Thoracic aorta (tissue), 2 donors: ENCODE measurements around the gene CEP128. TPM values are rescaled to one million over a fixed set of nuclear protein-coding genes. Genes with fewer than 3 reads are reported as not detected.

ENCODE experiments used
- ATAC-seq: fragments of 150-250 bp; one replicate; pipeline ENCODE4 v1.8.0; 2017; ENCODE audit warnings: low read depth; ENCODE audit not compliant: insufficient number of reproducible peaks, low FRiP score
- DNase-seq: peaks from one replicate; pipeline ENCODE4 v3.0.0-alpha.2; 2020; ENCODE audit warnings: low spot score
- H3K27ac ChIP-seq, 2 donors: fragments of 200-600 bp; sonication (generic); 1 replicate in 1 of 2; 2 replicates in 1 of 2; pipeline ENCODE4 v1.5.1; 2016; ENCODE audit warnings: mild to moderate bottlenecking in 2 of 2, moderate library complexity in 2 of 2
- H3K27me3 ChIP-seq: fragments of 200-600 bp; sonication (generic); replicated peaks from 2 replicates; pipeline ENCODE4 v1.6.0; 2016; ENCODE audit warnings: mild to moderate bottlenecking; ENCODE audit not compliant: insufficient read depth
- H3K36me3 ChIP-seq: fragments of 200-600 bp; sonication (generic); one replicate; pipeline ENCODE4 v1.5.1; 2016
- H3K4me1 ChIP-seq, 2 donors: fragments of 200-600 bp; sonication (generic); 1 replicate in 1 of 2; 2 replicates in 1 of 2; pipeline versions ENCODE4 v1.5.1 to v1.6.0; 2016; ENCODE audit warnings: low read depth in 2 of 2, mild to moderate bottlenecking in 1 of 2; ENCODE audit not compliant: control insufficient read depth in 1 of 2
- H3K4me3 ChIP-seq: fragments of 200-600 bp; sonication (generic); 2 replicates; pipeline ENCODE4 v1.5.1; 2016; ENCODE audit warnings: mild to moderate bottlenecking
- H3K9me3 ChIP-seq: fragments of 200-600 bp; sonication (generic); 2 replicates; pipeline ENCODE4 v1.5.1; 2016
- CTCF ChIP-seq: fragments of 200-600 bp; sonication (generic); IDR thresholded peaks from one replicate; pipeline ENCODE4 v1.5.1; 2019; ENCODE audit warnings: antibody characterized with exemption
- total RNA-seq, 2 donors: library from RNA; depleted of rRNA; stranded (reverse); fragments of >200 nt; gene quantifications; one replicate each; pipeline versions ENCODE4 v1.1.0 to v1.2.3, GENCODE V29; 2016

The CEP128 gene
- total RNA-seq, 2 donors from 2014 or later: 2.1 to 4.7 TPM

DNA sequence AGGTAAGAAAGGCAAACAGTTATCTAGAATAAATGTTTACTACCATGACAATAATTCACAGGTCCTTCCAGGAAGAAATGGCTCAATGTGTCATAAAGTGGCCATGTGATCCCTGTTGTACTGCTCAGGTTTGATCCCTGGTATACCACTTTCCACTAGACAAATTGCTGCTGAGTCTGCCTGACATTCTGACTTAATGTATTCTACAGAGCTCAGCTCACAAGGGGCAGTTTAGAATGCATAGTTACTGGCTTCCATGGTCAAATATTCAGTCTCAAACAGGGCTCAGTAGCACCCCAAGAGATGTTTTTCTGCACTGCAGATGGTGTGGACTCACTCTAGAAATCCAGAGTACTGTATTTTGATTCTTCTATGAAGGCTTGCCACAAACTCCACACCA, 35.7 kb upstream of the CEP128 start:
- Histone ChIP-seq H3K9me3 (no peaks in the 10 kb centered on the region), H3K4me1 (peaks cover 5 to 31% of the 10 kb centered on the region in 2 donors), H3K27ac (no peak overlapping the region), H3K4me3 (no peak overlapping the region), H3K36me3 (no peaks in the 10 kb centered on the region), H3K27me3 (no peaks in the 10 kb centered on the region)
- no peak for DNase-seq
- no peak for ATAC-seq
- TF ChIP-seq CTCF: no peak

DNA sequence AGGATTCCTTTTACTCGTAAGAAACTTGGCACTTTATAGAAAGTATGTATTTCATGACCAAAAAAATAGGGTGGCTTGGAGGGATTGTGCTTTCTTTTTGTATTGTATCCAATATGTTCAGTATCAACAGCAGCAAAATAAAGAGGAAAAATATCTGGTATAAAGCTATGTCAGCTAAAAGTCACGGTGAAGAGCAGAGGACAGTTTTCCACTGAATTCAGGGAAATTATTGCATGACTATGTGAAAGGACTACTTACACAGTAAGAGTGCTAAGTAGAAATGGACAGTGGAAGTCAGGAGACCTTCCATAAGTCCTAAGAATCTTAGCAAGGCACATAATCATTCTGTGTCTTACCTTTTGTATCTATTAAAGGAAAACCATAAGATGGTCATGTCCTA, 33.1 kb upstream of the CEP128 start:
- Histone ChIP-seq H3K4me3 (no peak overlapping the region), H3K36me3 (no peaks in the 10 kb centered on the region), H3K9me3 (no peaks in the 10 kb centered on the region), H3K4me1 (peaks cover 0 to 11% of the 10 kb centered on the region in 2 donors), H3K27me3 (no peaks in the 10 kb centered on the region), H3K27ac (no peak overlapping the region)
- TF ChIP-seq CTCF: no peak
- DNase-seq (no peak), ATAC-seq (no peak)

DNA sequence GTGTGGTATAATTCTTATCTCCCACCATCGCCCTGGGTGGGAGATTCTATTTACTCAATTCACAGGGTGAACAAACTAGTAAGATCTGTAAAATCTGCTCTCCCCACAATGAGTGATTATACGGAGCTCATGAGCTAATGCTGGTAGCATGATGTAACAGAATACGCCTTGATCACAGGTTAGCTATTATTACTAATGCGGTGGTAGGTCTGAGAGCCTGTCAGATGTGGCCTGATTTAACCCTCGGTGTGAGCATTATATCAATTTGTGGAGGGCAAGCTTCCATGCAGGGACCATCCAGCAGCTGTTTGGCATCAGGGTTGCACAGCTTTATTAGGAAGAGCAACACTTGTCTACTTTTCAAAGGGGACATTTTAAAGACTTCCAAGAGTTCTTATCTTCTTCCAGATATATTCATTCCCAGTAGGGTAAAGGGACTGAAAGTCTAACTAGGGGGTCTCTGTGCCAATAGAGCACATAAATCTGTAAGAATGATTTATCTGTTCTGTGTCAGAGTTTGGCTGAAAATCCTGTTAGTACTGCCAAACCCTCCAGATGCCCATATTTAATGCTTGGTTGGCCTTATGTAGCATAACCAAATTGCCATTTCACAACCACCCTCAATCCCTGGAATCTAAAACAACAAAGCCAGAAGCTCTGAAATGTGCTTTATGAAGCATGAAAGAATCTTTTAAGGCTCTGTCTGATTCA, 32.5 kb upstream of the CEP128 start:
- Histone ChIP-seq H3K4me3 (no peak overlapping the region), H3K9me3 (no peaks in the 10 kb centered on the region), H3K36me3 (no peaks in the 10 kb centered on the region), H3K4me1 (peaks cover 0 to 11% of the 10 kb centered on the region in 2 donors), H3K27ac (no peak overlapping the region), H3K27me3 (no peaks in the 10 kb centered on the region)
- no peak for TF ChIP-seq CTCF
- ATAC-seq (no peak), DNase-seq (no peak)

GRCh38 chr14:80965037-80965436, 23.5 kb upstream of the CEP128 start:
- DNase-seq (no peak), ATAC-seq (no peak)
- H3K9me3 ChIP-seq: no peaks in the 10 kb centered on the region
- H3K27me3 ChIP-seq: no peaks in the 10 kb centered on the region
- H3K4me1 ChIP-seq: no peaks in the 10 kb centered on the region
- no peaks in the 10 kb centered on the region for H3K36me3 ChIP-seq
- no peak for TF ChIP-seq CTCF
- no peak overlapping the region for H3K27ac ChIP-seq
- H3K4me3 ChIP-seq: no peak overlapping the region

DNA sequence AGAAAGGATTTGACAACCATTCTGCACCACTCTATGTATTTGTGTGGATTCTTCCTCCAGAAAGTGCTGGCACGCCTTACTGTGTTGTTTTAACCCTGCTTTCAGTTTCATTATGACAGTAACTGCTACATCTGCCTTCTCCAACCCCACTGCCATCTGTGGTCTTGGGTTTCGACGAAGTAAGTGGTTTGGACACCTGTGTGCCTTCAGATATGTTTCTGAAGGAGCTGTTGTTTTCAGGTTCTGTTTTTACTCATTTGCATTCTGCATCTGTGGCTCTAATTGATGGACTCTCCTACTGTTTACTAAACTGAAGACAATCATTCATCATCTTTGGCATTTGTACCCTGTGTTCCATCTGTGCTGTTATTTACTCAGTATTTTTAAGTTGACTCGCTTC, 18.0 kb upstream of the CEP128 start:
- Histone ChIP-seq H3K27me3 (no peaks in the 10 kb centered on the region), H3K36me3 (no peaks in the 10 kb centered on the region), H3K4me3 (no peak overlapping the region), H3K9me3 (no peaks in the 10 kb centered on the region), H3K4me1 (peaks cover 3 to 4% of the 10 kb centered on the region in 2 donors), H3K27ac (no peak overlapping the region)
- DNase-seq (no peak), ATAC-seq (no peak)
- TF ChIP-seq CTCF: no peak
